Measurements from ENCODE around the gene PCDHB3.
"Not testable (repeated sequence)": the region's sequence is repeated elsewhere in the genome, so short reads cannot be mapped to it uniquely, and the experiment has no call there.

The PCDHB3 gene

DNA sequence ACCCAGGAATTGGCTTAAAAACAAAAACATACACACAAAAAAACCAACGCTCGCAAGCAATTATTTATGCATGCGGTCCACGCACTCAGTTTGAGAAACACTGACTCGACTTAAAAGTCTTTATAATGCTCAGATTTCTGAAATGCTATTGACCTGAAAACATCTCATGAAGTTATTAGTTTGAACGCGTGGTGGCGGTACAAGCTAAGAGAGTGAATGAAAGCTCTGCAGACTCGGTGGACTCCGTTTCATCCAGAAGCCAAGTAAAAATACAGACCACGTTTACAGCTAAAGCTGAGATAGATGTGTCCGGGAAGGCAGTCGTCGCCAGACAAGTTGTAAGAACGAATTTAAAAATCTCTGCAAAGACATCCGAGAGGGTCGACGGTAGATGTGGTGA is 49.5 kb downstream of the PCDHB3 start, which contains the start of gene PCDHB6:
PCDHB6 (plus strand) TSS at position 246 of the 400 bp plus-strand sequence. CDS start 201 bp downstream, outside the sequence.
- CTCF ChIA-PET, result no interaction called here
- POLR2A ChIA-PET, result no interaction called here
- no peak for DNase-seq (ENCODE audit: extremely low spot score)
- TF ChIP-seq, protein P1, sequence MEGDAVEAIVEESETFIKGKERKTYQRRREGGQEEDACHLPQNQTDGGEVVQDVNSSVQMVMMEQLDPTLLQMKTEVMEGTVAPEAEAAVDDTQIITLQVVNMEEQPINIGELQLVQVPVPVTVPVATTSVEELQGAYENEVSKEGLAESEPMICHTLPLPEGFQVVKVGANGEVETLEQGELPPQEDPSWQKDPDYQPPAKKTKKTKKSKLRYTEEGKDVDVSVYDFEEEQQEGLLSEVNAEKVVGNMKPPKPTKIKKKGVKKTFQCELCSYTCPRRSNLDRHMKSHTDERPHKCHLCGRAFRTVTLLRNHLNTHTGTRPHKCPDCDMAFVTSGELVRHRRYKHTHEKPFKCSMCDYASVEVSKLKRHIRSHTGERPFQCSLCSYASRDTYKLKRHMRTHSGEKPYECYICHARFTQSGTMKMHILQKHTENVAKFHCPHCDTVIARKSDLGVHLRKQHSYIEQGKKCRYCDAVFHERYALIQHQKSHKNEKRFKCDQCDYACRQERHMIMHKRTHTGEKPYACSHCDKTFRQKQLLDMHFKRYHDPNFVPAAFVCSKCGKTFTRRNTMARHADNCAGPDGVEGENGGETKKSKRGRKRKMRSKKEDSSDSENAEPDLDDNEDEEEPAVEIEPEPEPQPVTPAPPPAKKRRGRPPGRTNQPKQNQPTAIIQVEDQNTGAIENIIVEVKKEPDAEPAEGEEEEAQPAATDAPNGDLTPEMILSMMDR (IDR thresholded peaks at IDR 0.05; ENCODE audit: control extremely low read depth, extremely low read depth, low read depth, missing control alignments), result no peak

GRCh38 chr5:141150224-141150992 is 50.1 kb downstream of the PCDHB3 start:
- ChIA-PET CTCF (no interaction called here), POLR2A (no interaction called here)
- TF ChIP-seq, protein P1 (IDR thresholded peaks at IDR 0.05; ENCODE audit: control extremely low read depth, extremely low read depth, low read depth, missing control alignments), result no peak
- DNase-seq (ENCODE audit: extremely low spot score), result no peak

DNA sequence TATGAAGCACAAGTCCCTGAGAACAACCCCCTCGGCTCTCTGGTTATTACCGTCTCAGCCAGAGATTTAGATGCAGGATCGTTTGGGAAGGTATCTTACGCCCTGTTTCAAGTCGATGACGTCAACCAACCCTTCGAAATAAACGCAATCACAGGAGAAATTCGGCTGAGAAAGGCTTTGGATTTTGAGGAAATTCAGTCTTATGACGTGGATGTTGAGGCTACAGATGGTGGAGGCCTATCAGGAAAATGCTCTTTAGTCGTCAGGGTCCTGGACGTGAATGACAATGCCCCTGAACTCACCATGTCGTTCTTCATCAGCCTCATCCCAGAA is 50.7 kb downstream of the PCDHB3 start:
- ChIA-PET CTCF (no interaction called here), POLR2A (no interaction called here)
- TF ChIP-seq, protein P1 (IDR thresholded peaks at IDR 0.05; ENCODE audit: control extremely low read depth, extremely low read depth, low read depth, missing control alignments), result no peak
- no peak for DNase-seq (ENCODE audit: extremely low spot score)

DNA sequence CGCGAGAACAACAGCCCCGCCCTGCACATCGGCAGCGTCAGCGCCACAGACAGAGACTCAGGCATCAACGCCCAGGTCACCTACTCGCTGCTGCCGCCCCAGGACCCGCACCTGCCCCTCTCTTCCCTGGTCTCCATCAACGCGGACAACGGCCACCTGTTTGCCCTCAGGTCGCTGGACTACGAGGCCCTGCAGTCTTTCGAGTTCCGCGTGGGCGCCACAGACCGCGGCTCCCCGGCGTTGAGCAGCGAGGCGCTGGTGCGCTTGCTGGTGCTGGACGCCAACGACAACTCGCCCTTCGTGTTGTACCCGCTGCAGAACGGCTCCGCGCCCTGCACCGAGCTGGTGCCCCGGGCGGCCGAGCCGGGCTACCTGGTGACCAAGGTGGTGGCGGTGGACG is 51.4 kb downstream of the PCDHB3 start:
- DNase-seq (ENCODE audit: extremely low spot score); POLR2A ChIA-PET; CTCF ChIA-PET: not testable (repeated sequence)

- CTCF ChIA-PET, POLR2A ChIA-PET: not testable (repeated sequence)
Measured at GRCh38 chr5:141152096-141152495, 51.8 kb downstream of the PCDHB3 start.

More at GRCh38 chr5:141152096-141152495, 51.8 kb downstream of the PCDHB3 start:
- DNase-seq (ENCODE audit: extremely low spot score), result not testable (repeated sequence)
